Activated naive CD4-positive, alpha-beta T cell treated with anti-CD3 and anti-CD28 coated beads, Interleukin-2, amount 50 U/mL, for 72 hours (primary cell): ENCODE results near the gene PRRX1. TPM values are rescaled to one million over a fixed set of nuclear protein-coding genes. Genes with fewer than 3 reads are reported as not detected.

Experiments used
- ATAC-seq, 2 donors: fragments of 150-1000 bp; cut with Tn5 transposase; 2 replicates each; pipeline ENCODE4 v1.10.0; 2021; ENCODE audit warnings: mild to moderate bottlenecking in 2 of 2, moderate library complexity in 2 of 2
- DNase-seq, 2 donors: peaks; one replicate each; pipeline ENCODE4 v3.0.0; 2021 to 2022; ENCODE audit warnings: low spot score in 2 of 2
- H3K27ac Mint-ChIP-seq, 2 donors: one replicate each; pipeline ENCODE4 v1.8.0; 2022; ENCODE audit warnings: mild to moderate bottlenecking in 2 of 2, mixed read lengths in 2 of 2
- H3K36me3 Mint-ChIP-seq, 2 donors: one replicate each; pipeline ENCODE4 v1.8.0; 2022; ENCODE audit warnings: mixed read lengths in 2 of 2
- H3K9me3 Mint-ChIP-seq, 2 donors: one replicate each; pipeline ENCODE4 v1.8.0; 2022; ENCODE audit warnings: mixed read lengths in 2 of 2
- total RNA-seq, 2 donors: library from RNA; stranded (reverse); gene quantifications; one replicate each; pipeline ENCODE4 v1.2.3, GENCODE V29; 2022

The PRRX1 gene
- total RNA-seq, 2 donors from 2014 or later = not detected

GRCh38 chr1:170725326-170725725 lies 61.4 kb downstream of the PRRX1 start:
- Mint-ChIP-seq H3K9me3 (no peaks in the 10 kb centered on the region), H3K36me3 (no peaks in the 10 kb centered on the region), H3K27ac (no peak overlapping the region)
- ATAC-seq (no peak), DNase-seq (no peak)

- no peak overlapping the region for H3K27ac Mint-ChIP-seq
- H3K36me3 Mint-ChIP-seq = no peaks in the 10 kb centered on the region
- DNase-seq (no peak), ATAC-seq (no peak)
- H3K9me3 Mint-ChIP-seq = no peaks in the 10 kb centered on the region
These were observed 64.0 kb downstream of the PRRX1 start for GRCh38 chr1:170727963-170728362.

- DNase-seq = no peak
- no peak overlapping the region for H3K27ac Mint-ChIP-seq
- no peak for ATAC-seq
- no peaks in the 10 kb centered on the region for H3K9me3 Mint-ChIP-seq
- no peaks in the 10 kb centered on the region for H3K36me3 Mint-ChIP-seq
These were observed 65.5 kb downstream of the PRRX1 start for GRCh38 chr1:170729225-170730002.

GRCh38 chr1:170730014-170730413 lies 66.1 kb downstream of the PRRX1 start:
- H3K27ac Mint-ChIP-seq = no peak overlapping the region
- DNase-seq (no peak), ATAC-seq (no peak)
- H3K36me3 Mint-ChIP-seq = no peaks in the 10 kb centered on the region
- H3K9me3 Mint-ChIP-seq = no peaks in the 10 kb centered on the region

- no peaks in the 10 kb centered on the region for H3K36me3 Mint-ChIP-seq
- DNase-seq (no peak), ATAC-seq (no peak)
- no peak overlapping the region for H3K27ac Mint-ChIP-seq
- no peaks in the 10 kb centered on the region for H3K9me3 Mint-ChIP-seq
These were observed 66.5 kb downstream of the PRRX1 start for GRCh38 chr1:170730438-170730837.

GRCh38 chr1:170731566-170732251 lies 67.8 kb downstream of the PRRX1 start:
- ATAC-seq = no peak
- Mint-ChIP-seq H3K27ac (no peak overlapping the region), H3K9me3 (no peaks in the 10 kb centered on the region), H3K36me3 (no peaks in the 10 kb centered on the region)
- DNase-seq = no peak

- no peaks in the 10 kb centered on the region for H3K9me3 Mint-ChIP-seq
- ATAC-seq (no peak), DNase-seq (no peak)
- H3K27ac Mint-ChIP-seq = no peak overlapping the region
- H3K36me3 Mint-ChIP-seq = no peaks in the 10 kb centered on the region
These were observed 68.3 kb downstream of the PRRX1 start for GRCh38 chr1:170732252-170732588.

- DNase-seq (no peak), ATAC-seq (no peak)
- Mint-ChIP-seq H3K36me3 (no peaks in the 10 kb centered on the region), H3K9me3 (no peaks in the 10 kb centered on the region), H3K27ac (no peak overlapping the region)
These were observed 70.7 kb downstream of the PRRX1 start for GRCh38 chr1:170734412-170735175.

GRCh38 chr1:170735366-170736263 lies 71.7 kb downstream of the PRRX1 start:
- DNase-seq (no peak), ATAC-seq (no peak)
- H3K9me3 Mint-ChIP-seq = peaks cover under 1 to 5% of the 10 kb centered on the region in 2 donors
- no peaks in the 10 kb centered on the region for H3K36me3 Mint-ChIP-seq
- no peak overlapping the region for H3K27ac Mint-ChIP-seq

- ATAC-seq = no peak
- peaks cover 8 to 10% of the 10 kb centered on the region in 2 donors for H3K9me3 Mint-ChIP-seq
- H3K36me3 Mint-ChIP-seq = peaks cover 0 to 7% of the 10 kb centered on the region in 2 donors
These were observed 75.9 kb downstream of the PRRX1 start for GRCh38 chr1:170739803-170740202.

GRCh38 chr1:170741678-170742077 lies 77.7 kb downstream of the PRRX1 start:
- Mint-ChIP-seq H3K27ac (no peak overlapping the region), H3K36me3 (peaks cover 0 to 7% of the 10 kb centered on the region in 2 donors), H3K9me3 (peaks cover 10 to 12% of the 10 kb centered on the region in 2 donors)
- no peak for DNase-seq
- no peak for ATAC-seq

More at GRCh38 chr1:170739803-170740202, 75.9 kb downstream of the PRRX1 start:
- no peak overlapping the region for H3K27ac Mint-ChIP-seq
- no peak for DNase-seq

GRCh38 chr1:170742600-170742999 lies 78.7 kb downstream of the PRRX1 start:
- Mint-ChIP-seq H3K36me3 (peaks cover 0 to 7% of the 10 kb centered on the region in 2 donors), H3K27ac (no peak overlapping the region), H3K9me3 (peaks cover 10 to 12% of the 10 kb centered on the region in 2 donors)
- no peak for DNase-seq
- ATAC-seq = no peak

- peaks cover 0 to 7% of the 10 kb centered on the region in 2 donors for H3K36me3 Mint-ChIP-seq
- no peak overlapping the region for H3K27ac Mint-ChIP-seq
- DNase-seq (no peak), ATAC-seq (no peak)
- H3K9me3 Mint-ChIP-seq = peaks cover 10 to 12% of the 10 kb centered on the region in 2 donors
These were observed 79.2 kb downstream of the PRRX1 start for GRCh38 chr1:170743083-170743482.

GRCh38 chr1:170749549-170749948 lies 85.6 kb downstream of the PRRX1 start:
- no peak for ATAC-seq
- H3K36me3 Mint-ChIP-seq = no peaks in the 10 kb centered on the region
- no peak for DNase-seq
- H3K9me3 Mint-ChIP-seq = peaks cover 0 to 5% of the 10 kb centered on the region in 2 donors
- H3K27ac Mint-ChIP-seq = no peak overlapping the region

- ATAC-seq (no peak), DNase-seq (no peak)
- Mint-ChIP-seq H3K27ac (no peak overlapping the region), H3K9me3 (peaks cover 0 to 5% of the 10 kb centered on the region in 2 donors), H3K36me3 (no peaks in the 10 kb centered on the region)
These were observed 86.0 kb downstream of the PRRX1 start for GRCh38 chr1:170749959-170750358.

GRCh38 chr1:170755795-170756194 lies 91.9 kb downstream of the PRRX1 start:
- no peak for ATAC-seq
- peaks cover 0 to 2% of the 10 kb centered on the region in 2 donors for H3K36me3 Mint-ChIP-seq
- no peak overlapping the region for H3K27ac Mint-ChIP-seq
- DNase-seq = no peak
- no peaks in the 10 kb centered on the region for H3K9me3 Mint-ChIP-seq
